H1 (cell line): ENCODE results near the gene UNC80.

Source experiments
- BCL11A ChIP-seq, 2 experiments: IDR thresholded peaks; one replicate each; pipeline ENCODE4 v1.6.1; 2011; ENCODE audit warnings: low read depth in 2 of 2, low read length in 2 of 2, mild to moderate bottlenecking in 2 of 2
- CTCF ChIP-seq, 3 experiments: IDR thresholded peaks; 1 replicate in 2 of 3; 2 replicates in 1 of 3; pipeline versions ENCODE4 v1.5.1 to v1.6.1; 2011; ENCODE audit warnings: low read length in 3 of 3, mild to moderate bottlenecking in 3 of 3, inconsistent platforms in 2 of 3, low read depth in 1 of 3, moderate library complexity in 1 of 3; ENCODE audit not compliant: insufficient read depth in 1 of 3; ENCODE audit errors: control extremely low read depth in 1 of 3
- EZH2 ChIP-seq: fragments of 200-600 bp; sonication (generic); IDR thresholded peaks from 2 replicates; pipeline ENCODE4 v1.7.1; 2012; ENCODE audit warnings: low read depth, mild to moderate bottlenecking, moderate library complexity, low read length, inconsistent platforms; ENCODE audit not compliant: severe bottlenecking
- FOSL1 ChIP-seq: IDR thresholded peaks from 2 replicates; pipeline ENCODE4 v1.6.1; 2011; ENCODE audit warnings: mild to moderate bottlenecking, low read depth, low read length, moderate library complexity; ENCODE audit not compliant: insufficient read depth
- HDAC6 ChIP-seq: IDR thresholded peaks from one replicate; pipeline ENCODE4 v1.7.1; 2012; ENCODE audit warnings: low read depth, mild to moderate bottlenecking, inconsistent platforms, low read length, moderate library complexity
- JUND ChIP-seq: IDR thresholded peaks from 2 replicates; pipeline ENCODE4 v1.6.1; 2011; ENCODE audit warnings: mild to moderate bottlenecking, improper control_type of control experiment, low read length
- POLR2A ChIP-seq, 2 experiments: IDR thresholded peaks; 1 replicate in 1 of 2; 2 replicates in 1 of 2; pipeline ENCODE4 v1.6.1; 2011; ENCODE audit warnings: low read depth in 2 of 2, low read length in 2 of 2, mild to moderate bottlenecking in 2 of 2; ENCODE audit errors: control extremely low read depth in 1 of 2
- POLR2AphosphoS5 ChIP-seq: IDR thresholded peaks from 2 replicates; pipeline ENCODE4 v1.6.1; 2011; ENCODE audit warnings: low read depth, low read length
- RBBP5 ChIP-seq: IDR thresholded peaks from 2 replicates; pipeline ENCODE4 v1.7.1; 2012; ENCODE audit warnings: low read depth, mild to moderate bottlenecking, inconsistent platforms, low read length, moderate library complexity, borderline replicate concordance
- TAF1 ChIP-seq: IDR thresholded peaks from 2 replicates; pipeline ENCODE4 v1.6.1; 2011; ENCODE audit warnings: mild to moderate bottlenecking, low read depth, low read length
- TCF12 ChIP-seq: IDR thresholded peaks from 2 replicates; pipeline ENCODE4 v1.6.1; 2011; ENCODE audit warnings: low read depth, mild to moderate bottlenecking, low read length
- TF ChIP-seq, protein P1 (sequence below): fragments of 300-600 bp; sonication (generic); IDR thresholded peaks from 2 replicates; pipeline ENCODE4 v1.7.1; 2012; ENCODE audit warnings: low read length, moderate library complexity, mild to moderate bottlenecking, inconsistent platforms; ENCODE audit not compliant: insufficient replicate concordance
- TF ChIP-seq, protein P2 (sequence below): IDR thresholded peaks from 2 replicates; pipeline ENCODE4 v1.6.1; 2012; ENCODE audit warnings: inconsistent platforms

- TF ChIP-seq RBBP5 = no peak
- TF ChIP-seq, protein P1, sequence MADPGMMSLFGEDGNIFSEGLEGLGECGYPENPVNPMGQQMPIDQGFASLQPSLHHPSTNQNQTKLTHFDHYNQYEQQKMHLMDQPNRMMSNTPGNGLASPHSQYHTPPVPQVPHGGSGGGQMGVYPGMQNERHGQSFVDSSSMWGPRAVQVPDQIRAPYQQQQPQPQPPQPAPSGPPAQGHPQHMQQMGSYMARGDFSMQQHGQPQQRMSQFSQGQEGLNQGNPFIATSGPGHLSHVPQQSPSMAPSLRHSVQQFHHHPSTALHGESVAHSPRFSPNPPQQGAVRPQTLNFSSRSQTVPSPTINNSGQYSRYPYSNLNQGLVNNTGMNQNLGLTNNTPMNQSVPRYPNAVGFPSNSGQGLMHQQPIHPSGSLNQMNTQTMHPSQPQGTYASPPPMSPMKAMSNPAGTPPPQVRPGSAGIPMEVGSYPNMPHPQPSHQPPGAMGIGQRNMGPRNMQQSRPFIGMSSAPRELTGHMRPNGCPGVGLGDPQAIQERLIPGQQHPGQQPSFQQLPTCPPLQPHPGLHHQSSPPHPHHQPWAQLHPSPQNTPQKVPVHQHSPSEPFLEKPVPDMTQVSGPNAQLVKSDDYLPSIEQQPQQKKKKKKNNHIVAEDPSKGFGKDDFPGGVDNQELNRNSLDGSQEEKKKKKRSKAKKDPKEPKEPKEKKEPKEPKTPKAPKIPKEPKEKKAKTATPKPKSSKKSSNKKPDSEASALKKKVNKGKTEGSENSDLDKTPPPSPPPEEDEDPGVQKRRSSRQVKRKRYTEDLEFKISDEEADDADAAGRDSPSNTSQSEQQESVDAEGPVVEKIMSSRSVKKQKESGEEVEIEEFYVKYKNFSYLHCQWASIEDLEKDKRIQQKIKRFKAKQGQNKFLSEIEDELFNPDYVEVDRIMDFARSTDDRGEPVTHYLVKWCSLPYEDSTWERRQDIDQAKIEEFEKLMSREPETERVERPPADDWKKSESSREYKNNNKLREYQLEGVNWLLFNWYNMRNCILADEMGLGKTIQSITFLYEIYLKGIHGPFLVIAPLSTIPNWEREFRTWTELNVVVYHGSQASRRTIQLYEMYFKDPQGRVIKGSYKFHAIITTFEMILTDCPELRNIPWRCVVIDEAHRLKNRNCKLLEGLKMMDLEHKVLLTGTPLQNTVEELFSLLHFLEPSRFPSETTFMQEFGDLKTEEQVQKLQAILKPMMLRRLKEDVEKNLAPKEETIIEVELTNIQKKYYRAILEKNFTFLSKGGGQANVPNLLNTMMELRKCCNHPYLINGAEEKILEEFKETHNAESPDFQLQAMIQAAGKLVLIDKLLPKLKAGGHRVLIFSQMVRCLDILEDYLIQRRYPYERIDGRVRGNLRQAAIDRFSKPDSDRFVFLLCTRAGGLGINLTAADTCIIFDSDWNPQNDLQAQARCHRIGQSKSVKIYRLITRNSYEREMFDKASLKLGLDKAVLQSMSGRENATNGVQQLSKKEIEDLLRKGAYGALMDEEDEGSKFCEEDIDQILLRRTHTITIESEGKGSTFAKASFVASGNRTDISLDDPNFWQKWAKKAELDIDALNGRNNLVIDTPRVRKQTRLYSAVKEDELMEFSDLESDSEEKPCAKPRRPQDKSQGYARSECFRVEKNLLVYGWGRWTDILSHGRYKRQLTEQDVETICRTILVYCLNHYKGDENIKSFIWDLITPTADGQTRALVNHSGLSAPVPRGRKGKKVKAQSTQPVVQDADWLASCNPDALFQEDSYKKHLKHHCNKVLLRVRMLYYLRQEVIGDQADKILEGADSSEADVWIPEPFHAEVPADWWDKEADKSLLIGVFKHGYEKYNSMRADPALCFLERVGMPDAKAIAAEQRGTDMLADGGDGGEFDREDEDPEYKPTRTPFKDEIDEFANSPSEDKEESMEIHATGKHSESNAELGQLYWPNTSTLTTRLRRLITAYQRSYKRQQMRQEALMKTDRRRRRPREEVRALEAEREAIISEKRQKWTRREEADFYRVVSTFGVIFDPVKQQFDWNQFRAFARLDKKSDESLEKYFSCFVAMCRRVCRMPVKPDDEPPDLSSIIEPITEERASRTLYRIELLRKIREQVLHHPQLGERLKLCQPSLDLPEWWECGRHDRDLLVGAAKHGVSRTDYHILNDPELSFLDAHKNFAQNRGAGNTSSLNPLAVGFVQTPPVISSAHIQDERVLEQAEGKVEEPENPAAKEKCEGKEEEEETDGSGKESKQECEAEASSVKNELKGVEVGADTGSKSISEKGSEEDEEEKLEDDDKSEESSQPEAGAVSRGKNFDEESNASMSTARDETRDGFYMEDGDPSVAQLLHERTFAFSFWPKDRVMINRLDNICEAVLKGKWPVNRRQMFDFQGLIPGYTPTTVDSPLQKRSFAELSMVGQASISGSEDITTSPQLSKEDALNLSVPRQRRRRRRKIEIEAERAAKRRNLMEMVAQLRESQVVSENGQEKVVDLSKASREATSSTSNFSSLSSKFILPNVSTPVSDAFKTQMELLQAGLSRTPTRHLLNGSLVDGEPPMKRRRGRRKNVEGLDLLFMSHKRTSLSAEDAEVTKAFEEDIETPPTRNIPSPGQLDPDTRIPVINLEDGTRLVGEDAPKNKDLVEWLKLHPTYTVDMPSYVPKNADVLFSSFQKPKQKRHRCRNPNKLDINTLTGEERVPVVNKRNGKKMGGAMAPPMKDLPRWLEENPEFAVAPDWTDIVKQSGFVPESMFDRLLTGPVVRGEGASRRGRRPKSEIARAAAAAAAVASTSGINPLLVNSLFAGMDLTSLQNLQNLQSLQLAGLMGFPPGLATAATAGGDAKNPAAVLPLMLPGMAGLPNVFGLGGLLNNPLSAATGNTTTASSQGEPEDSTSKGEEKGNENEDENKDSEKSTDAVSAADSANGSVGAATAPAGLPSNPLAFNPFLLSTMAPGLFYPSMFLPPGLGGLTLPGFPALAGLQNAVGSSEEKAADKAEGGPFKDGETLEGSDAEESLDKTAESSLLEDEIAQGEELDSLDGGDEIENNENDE = no peak
- no peak for TF ChIP-seq POLR2A (IDR thresholded peaks at IDR 0.05; ENCODE audit: control extremely low read depth in 1 of 2, low read depth in 2 of 2, low read length in 2 of 2)
- TF ChIP-seq EZH2 = no peak
- no peak for TF ChIP-seq TCF12
- TF ChIP-seq CTCF (IDR thresholded peaks at IDR 0.05; ENCODE audit: control extremely low read depth in 1 of 3, insufficient read depth in 1 of 3, low read depth in 1 of 3, low read length in 3 of 3) = no peak
- no peak for TF ChIP-seq JUND
- TF ChIP-seq, protein P2, sequence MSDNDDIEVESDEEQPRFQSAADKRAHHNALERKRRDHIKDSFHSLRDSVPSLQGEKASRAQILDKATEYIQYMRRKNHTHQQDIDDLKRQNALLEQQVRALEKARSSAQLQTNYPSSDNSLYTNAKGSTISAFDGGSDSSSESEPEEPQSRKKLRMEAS = no peak
- no peak for TF ChIP-seq BCL11A (IDR thresholded peaks at IDR 0.05; ENCODE audit: low read depth in 2 of 2, low read length in 2 of 2)
- no peak for TF ChIP-seq FOSL1
- no peak for TF ChIP-seq HDAC6
- no peak for TF ChIP-seq TAF1
- no peak for TF ChIP-seq POLR2AphosphoS5
These were observed 170.8 kb downstream of the UNC80 start for GRCh38 chr2:209942426-209942825.
